Dermis blood vessel endothelial cell (primary cell): ENCODE results near the gene FCGR1A. TPM values are rescaled to one million over a fixed set of nuclear protein-coding genes. Genes with fewer than 3 reads are reported as not detected.
"Not testable (repeated sequence)": the region's sequence is repeated elsewhere in the genome, so short reads cannot be mapped to it uniquely, and the experiment has no call there.

Experiments
- DNase-seq: peaks from one replicate; pipeline ENCODE4 v3.0.0; 2010
- total RNA-seq: library from RNA; depleted of rRNA; stranded (reverse); fragments of >200 nt; gene quantifications from 2 replicates; pipeline ENCODE4 v1.2.3, GENCODE V29; 2014

Gene FCGR1A
- total RNA-seq: not detected in 2 replicates

DNA sequence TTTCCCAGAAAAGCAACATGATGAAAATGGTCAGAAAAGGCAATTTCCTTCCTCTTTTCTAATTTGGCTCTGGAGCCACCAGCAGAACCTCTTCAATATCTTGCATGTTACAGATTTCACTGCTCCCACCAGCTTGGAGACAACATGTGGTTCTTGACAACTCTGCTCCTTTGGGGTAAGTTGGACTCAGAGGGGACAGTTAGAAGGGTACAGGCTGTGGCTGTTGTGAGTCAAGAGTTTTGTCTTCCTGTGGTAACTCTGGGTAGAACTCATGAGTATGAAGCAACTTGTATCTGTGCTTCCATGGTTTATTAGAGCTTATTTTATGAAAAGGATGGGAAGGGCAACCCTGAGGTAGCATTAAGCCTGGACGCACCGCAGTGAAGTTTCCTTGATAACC is at the start of gene FCGR1A:
TSS of gene FCGR1A (plus strand) at position 95 of the 400 bp plus-strand sequence. CDS start at position 145, 50 bp downstream.
- not testable (repeated sequence) for DNase-seq

GRCh38 chr1:149732781-149733180 is 49.7 kb upstream of the FCGR1A start:
- not testable (repeated sequence) for DNase-seq

DNA sequence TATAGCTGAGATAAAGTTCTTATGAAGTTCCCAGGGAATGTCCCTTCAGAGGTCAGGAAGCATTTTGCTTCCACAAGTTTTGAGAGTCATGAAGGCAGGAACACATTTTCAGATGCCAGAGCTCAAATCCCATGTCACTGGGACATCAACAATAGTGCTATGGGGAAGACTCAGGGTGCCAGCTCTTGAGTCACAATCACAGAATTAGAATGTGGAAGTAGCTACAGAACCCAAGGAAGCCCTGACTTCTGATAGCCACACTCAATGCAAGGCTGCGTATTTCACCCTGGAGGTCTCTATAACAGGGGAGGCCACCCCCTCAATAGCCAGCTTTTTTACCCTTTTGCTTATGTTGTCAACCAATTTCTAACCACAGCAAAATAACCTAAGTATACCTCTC is 47.8 kb upstream of the FCGR1A start:
- not testable (repeated sequence) for DNase-seq

GRCh38 chr1:149740148-149740581 is 42.3 kb upstream of the FCGR1A start:
- DNase-seq: not testable (repeated sequence)

DNA sequence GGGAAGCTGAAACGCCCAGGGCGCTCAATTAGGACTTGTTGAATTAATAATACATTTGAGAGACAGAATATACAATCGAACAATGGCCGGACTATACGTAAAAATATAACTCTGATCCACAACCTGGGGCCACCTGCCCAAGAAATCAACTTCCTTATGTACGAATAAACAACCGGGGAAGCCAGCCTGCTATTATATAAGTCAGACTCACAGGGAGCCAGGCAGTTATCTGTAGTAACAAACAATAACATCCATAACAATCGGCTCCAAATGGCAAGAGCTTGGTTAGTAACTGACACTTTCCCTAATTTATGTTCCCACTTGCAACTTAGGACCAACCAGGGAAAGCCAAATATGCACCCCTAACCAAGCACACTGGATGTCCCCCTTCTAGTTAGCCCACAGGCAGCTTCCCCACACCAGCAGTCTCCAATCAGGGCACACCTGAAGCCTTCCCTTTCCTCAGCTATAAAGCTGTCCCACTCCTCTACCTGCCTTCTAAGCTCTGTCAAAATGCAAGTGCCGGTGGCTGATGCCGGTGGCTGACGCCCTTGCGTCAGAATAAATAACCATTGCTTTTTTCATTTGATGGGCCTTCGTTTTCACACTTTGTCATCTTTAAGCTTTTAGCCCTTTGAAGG is 41.8 kb upstream of the FCGR1A start:
- DNase-seq: not testable (repeated sequence)

DNA sequence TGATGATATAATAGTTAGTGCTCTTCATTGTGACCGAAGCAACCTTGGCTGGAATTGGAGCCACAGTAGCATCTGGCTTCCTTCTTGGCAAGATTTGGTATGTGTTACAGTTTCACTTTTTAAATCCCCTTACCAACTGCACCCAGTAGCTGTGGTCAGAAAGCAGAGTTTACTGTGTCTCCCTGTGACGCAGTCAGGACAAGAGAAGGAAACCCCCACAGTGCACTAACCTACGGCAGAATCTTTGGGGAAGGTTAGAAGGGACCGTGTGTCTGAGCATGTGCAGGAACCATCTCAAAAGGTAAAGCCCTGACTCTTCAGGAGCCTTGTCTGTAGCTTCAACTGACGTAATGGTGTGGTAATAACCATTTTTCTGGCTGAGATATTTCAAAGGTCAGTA is 40.6 kb upstream of the FCGR1A start:
- not testable (repeated sequence) for DNase-seq

DNA sequence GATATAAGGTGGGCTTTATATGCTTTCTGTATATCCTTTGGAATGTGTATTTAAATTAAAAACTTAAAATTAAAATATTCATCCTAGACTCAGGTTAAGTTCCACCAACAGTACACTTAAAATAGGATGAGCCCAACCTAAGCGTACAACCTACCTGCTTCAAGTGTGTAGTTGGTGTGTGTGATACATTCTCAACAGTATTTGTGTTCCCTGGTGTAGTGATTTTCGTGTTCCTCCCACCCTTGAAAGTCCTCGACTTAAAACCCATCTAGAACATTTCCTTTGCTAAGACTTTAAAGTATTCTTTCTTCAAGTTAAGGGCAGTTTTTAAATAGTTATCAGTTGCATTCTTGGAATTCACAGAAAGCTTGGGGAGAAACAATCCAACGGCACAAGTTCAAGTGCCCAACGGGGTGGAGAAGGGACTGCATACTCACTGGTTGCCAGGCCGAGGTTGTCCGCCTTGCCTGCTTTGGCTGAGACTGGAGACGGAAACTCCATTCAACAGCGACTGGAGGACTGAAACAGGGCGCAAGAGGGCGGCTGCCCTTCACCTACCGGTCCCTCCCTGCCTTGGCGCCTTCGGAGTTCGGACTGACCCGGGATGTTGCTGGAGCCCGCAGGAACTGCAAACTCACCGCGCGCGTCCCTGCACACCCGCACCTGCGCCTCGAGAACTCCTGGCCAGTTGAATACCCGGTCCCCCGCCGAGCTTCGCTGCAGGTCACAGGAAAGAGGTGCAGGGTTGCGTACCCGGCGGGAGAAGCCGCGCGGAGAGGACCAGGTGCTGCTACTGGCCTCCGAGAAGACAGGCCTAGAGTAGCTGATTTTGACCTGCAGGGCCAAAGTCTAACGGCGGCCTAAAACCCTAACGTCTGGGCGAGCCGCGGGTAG is 35.8 kb upstream of the FCGR1A start:
- DNase-seq: not testable (repeated sequence)

- not testable (repeated sequence) for DNase-seq
Observed at GRCh38 chr1:149747359-149748143, 34.9 kb upstream of the FCGR1A start.

DNA sequence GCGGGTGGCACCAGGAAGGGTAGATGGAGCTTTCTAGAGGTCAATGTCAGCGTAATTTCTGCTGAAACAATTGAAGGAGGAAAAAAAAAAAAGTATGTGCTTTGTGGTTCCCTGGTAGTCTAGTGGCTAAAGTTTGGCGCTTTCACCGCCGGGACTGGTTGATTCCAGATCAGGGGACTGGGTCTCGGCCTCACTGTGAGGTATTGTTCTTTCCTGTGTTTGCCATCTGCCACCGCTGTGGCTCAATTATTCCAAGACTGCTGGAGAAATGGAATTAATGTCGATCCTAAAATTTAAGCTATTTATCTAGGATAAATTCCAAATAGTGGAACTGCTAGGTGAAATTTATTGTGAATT is 34.4 kb upstream of the FCGR1A start:
- not testable (repeated sequence) for DNase-seq

DNA sequence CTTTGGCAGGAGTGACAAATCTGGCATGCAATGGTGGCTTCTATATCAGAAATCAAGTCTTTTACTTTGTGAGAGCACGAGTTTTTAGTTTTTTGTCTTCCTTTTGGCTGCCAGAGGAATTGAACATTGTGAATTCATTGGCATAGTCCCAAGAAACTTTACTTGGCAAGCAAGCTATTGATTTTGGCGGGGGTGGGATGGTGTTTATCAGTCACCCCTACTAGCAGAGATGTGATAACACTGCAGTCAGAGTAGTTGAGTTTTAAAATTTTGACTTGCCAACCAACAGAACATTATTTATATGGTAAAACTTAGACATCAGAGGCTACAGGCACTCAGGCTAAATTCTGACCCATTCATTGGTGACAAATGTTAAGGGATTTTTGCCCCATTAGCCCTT is 31.9 kb upstream of the FCGR1A start:
- DNase-seq: not testable (repeated sequence)

- DNase-seq: not testable (repeated sequence)
Observed at GRCh38 chr1:149752186-149752585, 30.3 kb upstream of the FCGR1A start.

DNA sequence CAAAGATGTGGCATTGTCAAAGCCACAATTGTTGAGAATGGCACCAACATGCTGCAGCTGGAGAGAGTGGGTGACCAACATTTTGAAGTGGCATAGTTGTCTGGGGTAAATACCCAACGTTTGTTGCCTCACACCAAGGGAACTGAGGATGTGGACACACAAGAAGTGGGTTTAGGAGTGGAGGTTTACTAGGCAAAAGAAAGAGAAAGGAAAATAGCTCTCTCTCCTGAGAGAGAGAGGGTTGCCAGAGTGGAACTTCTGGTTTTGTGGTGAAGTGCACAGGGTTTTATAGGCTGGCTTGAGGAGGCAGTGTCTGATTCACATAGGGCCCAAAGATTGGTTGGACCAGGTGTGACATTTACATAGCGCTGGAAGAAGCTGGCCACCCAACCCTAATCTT is 29.0 kb upstream of the FCGR1A start:
- DNase-seq: not testable (repeated sequence)

- DNase-seq: not testable (repeated sequence)
Observed at GRCh38 chr1:149755294-149755693, 27.2 kb upstream of the FCGR1A start.

- DNase-seq: not testable (repeated sequence)
Observed at GRCh38 chr1:149762294-149762693, 20.2 kb upstream of the FCGR1A start.

- not testable (repeated sequence) for DNase-seq
Observed at GRCh38 chr1:149764087-149764800, 18.2 kb upstream of the FCGR1A start.

DNA sequence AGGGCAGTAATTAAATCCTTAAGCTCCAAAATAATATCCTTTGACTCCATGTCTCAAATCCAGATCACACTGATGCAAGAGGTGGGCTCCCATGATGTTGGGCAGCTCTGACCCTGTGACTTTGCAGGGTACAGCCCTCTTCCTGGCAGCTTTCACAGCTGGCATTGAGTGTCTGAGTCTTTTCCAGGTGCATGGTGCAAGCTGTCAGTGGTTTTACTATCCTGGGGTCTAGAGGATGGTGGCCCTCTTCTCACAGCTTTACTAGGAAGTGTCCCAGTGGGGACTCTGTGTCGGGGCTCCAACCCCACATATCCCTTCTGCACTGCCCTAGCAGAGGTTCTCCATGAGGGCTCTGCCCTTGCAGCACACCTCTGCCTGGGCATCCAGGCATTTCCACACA is 16.3 kb upstream of the FCGR1A start:
- not testable (repeated sequence) for DNase-seq

- not testable (repeated sequence) for DNase-seq
Observed at GRCh38 chr1:149769216-149769615, 13.3 kb upstream of the FCGR1A start.

DNA sequence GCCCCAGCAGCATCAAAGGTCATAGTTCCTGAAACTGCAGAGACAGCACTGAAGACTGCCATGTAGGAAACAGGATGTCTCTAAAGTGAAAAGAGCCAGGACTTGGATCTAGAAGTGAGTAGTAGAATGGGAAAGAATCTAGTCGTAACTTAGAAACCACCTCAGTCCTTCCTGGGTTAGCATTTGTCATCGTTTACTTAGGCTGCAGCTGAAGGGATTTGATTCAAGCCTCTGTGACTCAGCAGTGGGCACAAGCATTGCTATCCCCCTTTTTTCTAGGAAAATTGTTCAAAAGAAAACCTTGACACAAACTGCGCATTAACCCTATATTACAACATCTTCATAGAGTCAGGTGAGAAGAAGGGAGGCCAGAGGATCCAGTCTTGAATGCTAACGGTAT is 11.8 kb upstream of the FCGR1A start:
- DNase-seq: not testable (repeated sequence)

DNA sequence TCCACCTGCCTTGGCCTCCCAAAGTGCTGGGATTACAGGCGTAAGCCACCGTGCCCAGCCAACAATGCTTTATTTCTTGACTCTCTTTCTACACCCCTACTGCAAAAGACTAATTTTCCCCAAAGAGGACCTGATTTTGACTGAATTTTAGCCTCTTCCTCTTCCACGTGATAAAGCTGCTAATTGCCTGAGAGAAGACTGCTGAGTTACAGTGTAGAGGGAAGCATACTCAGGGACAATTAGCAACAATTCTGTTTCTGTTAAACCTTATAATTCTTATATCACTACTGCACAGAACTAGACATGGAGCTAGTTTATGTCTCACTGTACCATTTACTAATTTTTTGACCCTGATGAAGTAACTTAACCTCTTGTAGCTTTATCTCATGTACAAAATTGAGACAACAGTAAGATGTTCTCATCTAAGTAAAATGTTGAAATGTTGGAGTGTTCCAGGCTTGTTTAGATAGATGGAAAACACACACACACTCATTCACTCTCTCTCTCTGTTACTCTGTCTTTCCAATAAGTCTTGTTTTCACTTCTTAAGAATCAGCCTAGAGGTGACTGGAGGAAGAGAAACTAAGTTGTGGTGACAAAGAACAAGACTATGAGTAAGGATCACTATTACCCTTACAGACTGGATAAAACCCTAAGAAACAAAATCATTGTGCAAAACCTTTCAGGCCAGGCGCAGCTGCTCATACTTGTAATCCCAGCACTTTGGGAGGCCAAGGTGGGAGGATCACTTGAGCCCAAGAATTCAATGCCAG is 10.7 kb upstream of the FCGR1A start:
- not testable (repeated sequence) for DNase-seq

DNA sequence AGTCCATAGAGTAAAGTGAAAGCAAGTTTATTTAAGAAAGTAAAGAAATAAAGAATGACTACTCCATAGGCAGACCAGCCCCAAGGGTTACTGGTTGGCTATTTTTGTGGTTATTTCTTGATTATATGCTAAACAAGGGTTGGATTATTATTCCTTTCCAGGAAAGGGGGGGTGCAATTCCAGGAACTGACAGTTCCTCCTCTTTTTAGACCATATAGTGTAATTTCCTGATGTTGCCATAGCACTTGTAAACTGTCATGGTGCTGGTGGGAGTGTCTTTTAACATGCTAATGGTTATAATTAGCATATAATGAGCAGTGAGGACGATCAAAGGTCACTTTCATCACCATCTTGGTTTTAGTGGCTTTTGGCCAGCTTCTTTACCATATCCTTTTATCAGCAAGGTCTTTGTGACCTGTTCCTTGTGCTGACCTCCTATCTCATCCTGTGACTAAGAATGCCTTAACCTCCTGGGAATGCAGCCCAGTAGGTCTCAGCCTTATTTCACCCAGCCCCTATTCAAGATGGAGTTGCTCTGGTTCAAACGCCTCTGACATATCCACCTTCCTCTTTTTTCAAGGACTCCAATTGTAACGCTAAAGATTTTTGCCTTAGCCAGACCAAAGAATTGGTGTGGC is 6.9 kb upstream of the FCGR1A start:
- not testable (repeated sequence) for DNase-seq

GRCh38 chr1:149777084-149777483 is 5.4 kb upstream of the FCGR1A start:
- not testable (repeated sequence) for DNase-seq
